HepG2 (cell line): ENCODE data around the gene ANTXR1. TPM values are rescaled to one million over a fixed set of nuclear protein-coding genes. Genes with fewer than 3 reads are reported as not detected.

Experiments used
- ATAC-seq: fragments of 200-7000 bp; cut with Tn5 transposase; 3 replicates; pipeline ENCODE4 v1.9.1; 2020; ENCODE audit warnings: mild to moderate bottlenecking, moderate library complexity
- BruUV-seq: library from RNA; stranded (reverse); fragments of 400-500 nt; replicated peaks from 2 replicates; lab custom pipeline; 2021; lab: Mats Ljungman, UMichigan
- CTCF ChIA-PET: fragments of 300-600 bp; formaldehyde crosslinking; extraction: SDS; loops from one replicate; lab custom pipeline; 2021; ENCODE audit warnings: low total read pairs, inconsistent platforms, low intra/inter-chr PET ratio; lab: Yijun Ruan, JAX
- POLR2A ChIA-PET: fragments of 350-600 bp; sonication (Branson Sonifier 250); formaldehyde crosslinking; loops from one replicate; lab custom pipeline; 2020; ENCODE audit warnings: antibody characterized with exemption, inconsistent platforms; lab: Yijun Ruan, JAX
- DNase-seq: peaks from one replicate; pipeline ENCODE4 v3.0.0-alpha.2; 2015; ENCODE audit warnings: low spot score
- FAIRE-seq: peaks from 3 replicates; lab custom pipeline; 2011; peaks lifted over from hg19 to GRCh38; lab: Jason Lieb, UNC
- H2AFZ ChIP-seq: one replicate; pipeline ENCODE4 v1.6.1; 2011; ENCODE audit warnings: low read length, inconsistent platforms
- H3K27ac ChIP-seq: fragments of 300-600 bp; 3 replicates; pipeline ENCODE4 v1.8.0; 2011; ENCODE audit warnings: mixed run types, mild to moderate bottlenecking, mixed read lengths, low read length, inconsistent platforms; ENCODE audit not compliant: insufficient read depth; ENCODE audit errors: extremely low read length
- H3K27me3 ChIP-seq, 2 experiments: fragments of 200-600 bp in 1 of 2; 2 replicates in 1 of 2; 3 replicates in 1 of 2; pipeline versions ENCODE4 v1.6.0 to v1.8.0; 2011; ENCODE audit warnings: low read length in 2 of 2, mild to moderate bottlenecking in 2 of 2, moderate library complexity in 2 of 2, inconsistent platforms in 1 of 2; ENCODE audit not compliant: insufficient read depth in 2 of 2, control insufficient read depth in 1 of 2
- H3K36me3 ChIP-seq, 2 experiments: fragments of 200-600 bp in 1 of 2; replicated peaks in 1 of 2; 2 replicates in 1 of 2; 3 replicates in 1 of 2; pipeline versions ENCODE4 v1.5.1 to v1.8.0; 2011; ENCODE audit warnings: low read length in 2 of 2, inconsistent platforms in 1 of 2; ENCODE audit not compliant: insufficient read depth in 2 of 2, control insufficient read depth in 1 of 2
- H3K4me1 ChIP-seq: 2 replicates; pipeline ENCODE4 v1.5.1; 2012; ENCODE audit warnings: low read length, inconsistent platforms; ENCODE audit not compliant: insufficient read depth
- H3K4me2 ChIP-seq: 2 replicates; pipeline ENCODE4 v1.6.0; 2011; ENCODE audit warnings: low read depth, low read length, inconsistent platforms
- H3K4me3 ChIP-seq, 3 experiments: fragments of 200-600 bp in 1 of 3; sonication (generic), shearing (Covaris generic) in 1 of 3; replicated peaks in 1 of 3; 2 replicates each; pipeline ENCODE4 v1.5.1; 2011 to 2016; ENCODE audit warnings: low read length in 3 of 3, inconsistent platforms in 2 of 3, low read depth in 2 of 3, mild to moderate bottlenecking in 2 of 3, control low read depth in 1 of 3, mixed read lengths in 1 of 3; ENCODE audit not compliant: insufficient read depth in 1 of 3
- H3K79me2 ChIP-seq: one replicate; pipeline ENCODE4 v1.6.1; 2011; ENCODE audit warnings: low read length, inconsistent platforms; ENCODE audit not compliant: insufficient read depth
- H3K9ac ChIP-seq: 2 replicates; pipeline ENCODE4 v1.6.0; 2011; ENCODE audit warnings: mild to moderate bottlenecking, low read depth, low read length, inconsistent platforms; ENCODE audit not compliant: insufficient read depth
- H3K9me3 ChIP-seq: 2 replicates; pipeline ENCODE4 v1.5.1; 2012; ENCODE audit warnings: mild to moderate bottlenecking, low read length
- H4K20me1 ChIP-seq: 2 replicates; pipeline ENCODE4 v1.6.0; 2011; ENCODE audit warnings: inconsistent platforms, mild to moderate bottlenecking, low read length, moderate library complexity; ENCODE audit not compliant: insufficient read depth
- ATAD3A ChIP-seq: sonication (generic); formaldehyde crosslinking; IDR thresholded peaks from 2 replicates; pipeline ENCODE4 v1.4.0; 2020; ENCODE audit warnings: missing genetic modification reagents
- BCL6 ChIP-seq: IDR thresholded peaks from 2 replicates; pipeline ENCODE4 v1.6.1; 2016; ENCODE audit warnings: missing genetic modification reagents, missing compliant biosample characterization
- CBX2 ChIP-seq, 2 experiments: fragments of 200-600 bp in 1 of 2; sonication (generic); formaldehyde crosslinking in 1 of 2; IDR thresholded peaks; 2 replicates each; pipeline versions ENCODE4 v1.7.0 to v1.8.1; 2018 to 2022; ENCODE audit warnings: low read depth in 2 of 2, low read length in 1 of 2, mild to moderate bottlenecking in 1 of 2, missing genetic modification reagents in 1 of 2
- CHD4 ChIP-seq: fragments of 200-600 bp; sonication (generic); IDR thresholded peaks from 2 replicates; pipeline ENCODE4 v1.7.0; 2017; ENCODE audit warnings: mild to moderate bottlenecking, low read length, borderline replicate concordance
- CTCF ChIP-seq: sonication (generic); formaldehyde crosslinking; IDR thresholded peaks from 2 replicates; pipeline ENCODE4 v1.5.0; 2020; ENCODE audit warnings: mild to moderate bottlenecking, missing genetic modification reagents, moderate library complexity
- DMAP1 ChIP-seq: IDR thresholded peaks from 2 replicates; pipeline ENCODE4 v1.6.1; 2016
- EHMT2 ChIP-seq: fragments of 200-600 bp; sonication (generic); IDR thresholded peaks from 2 replicates; pipeline ENCODE4 v1.7.0; 2017; ENCODE audit warnings: antibody characterized with exemption, low read depth, low read length, borderline replicate concordance
- GPN1 ChIP-seq: sonication (generic); formaldehyde crosslinking; IDR thresholded peaks from 2 replicates; pipeline ENCODE4 v1.5.1; 2020; ENCODE audit warnings: missing genetic modification reagents, borderline replicate concordance
- HNRNPL ChIP-seq: fragments of 200-400 bp; formaldehyde crosslinking; IDR thresholded peaks from 2 replicates; pipeline ENCODE4 v1.6.1; 2017; ENCODE audit warnings: mild to moderate bottlenecking, low read depth, low read length
- MEIS1 ChIP-seq: sonication (generic); formaldehyde crosslinking; IDR thresholded peaks from 2 replicates; pipeline ENCODE4 v1.9.0; 2021; ENCODE audit warnings: mild to moderate bottlenecking, missing genetic modification reagents, moderate library complexity, borderline replicate concordance
- NBN ChIP-seq: fragments of 450-650 bp; conservative IDR thresholded peaks from 2 replicates; pipeline ENCODE4 v1.6.1; 2017
- NONO ChIP-seq, 2 experiments: fragments of 450-650 bp in 1 of 2; sonication (generic) in 1 of 2; formaldehyde crosslinking in 1 of 2; IDR thresholded peaks in 1 of 2; conservative IDR thresholded peaks in 1 of 2; 2 replicates each; pipeline versions ENCODE4 v1.6.1 to v1.8.0; 2017 to 2022; ENCODE audit warnings: mild to moderate bottlenecking in 1 of 2, missing genetic modification reagents in 1 of 2, moderate library complexity in 1 of 2
- PRPF4 ChIP-seq: fragments of 200-400 bp; formaldehyde crosslinking; IDR thresholded peaks from 2 replicates; pipeline ENCODE4 v1.6.1; 2016; ENCODE audit warnings: low read length, low read depth; ENCODE audit not compliant: poor library complexity, severe bottlenecking
- RNF2 ChIP-seq: fragments of 450-650 bp; conservative IDR thresholded peaks from 2 replicates; pipeline ENCODE4 v1.6.1; 2016; ENCODE audit warnings: low read depth
- TAF15 ChIP-seq: fragments of 200-400 bp; formaldehyde crosslinking; IDR thresholded peaks from one replicate; pipeline ENCODE4 v1.6.1; 2018; ENCODE audit warnings: mild to moderate bottlenecking, low read depth, low read length; ENCODE audit not compliant: poor library complexity, severe bottlenecking
- U2AF1 ChIP-seq: fragments of 200-400 bp; formaldehyde crosslinking; optimal IDR thresholded peaks from 2 replicates; pipeline ENCODE3; 2017; ENCODE audit warnings: mild to moderate bottlenecking, low read depth, low read length
- ZNF143 ChIP-seq: sonication (generic); formaldehyde crosslinking; IDR thresholded peaks from 2 replicates; pipeline ENCODE4 v1.4.0; 2020; ENCODE audit warnings: missing genetic modification reagents
- ZNF431 ChIP-seq: sonication (generic); formaldehyde crosslinking; IDR thresholded peaks from 2 replicates; pipeline ENCODE4 v1.9.0; 2022; ENCODE audit warnings: missing genetic modification reagents, low read depth, mild to moderate bottlenecking, borderline replicate concordance
- ZNF550 ChIP-seq: sonication (generic); formaldehyde crosslinking; IDR thresholded peaks from 2 replicates; pipeline ENCODE4 v1.4.0; 2020; ENCODE audit warnings: mild to moderate bottlenecking, missing genetic modification reagents, borderline replicate concordance
- ZNF564 ChIP-seq: sonication (generic); formaldehyde crosslinking; IDR thresholded peaks from 2 replicates; pipeline ENCODE4 v1.8.1; 2023; ENCODE audit warnings: mild to moderate bottlenecking, missing genetic modification reagents
- ZNF607 ChIP-seq: sonication (generic); formaldehyde crosslinking; IDR thresholded peaks from 2 replicates; pipeline ENCODE4 v1.5.1; 2020; ENCODE audit warnings: missing genetic modification reagents, mild to moderate bottlenecking, borderline replicate concordance
- ZNF614 ChIP-seq: IDR thresholded peaks from 2 replicates; pipeline ENCODE4 v1.6.1; 2018; ENCODE audit warnings: missing biosample characterization, missing genetic modification reagents, inconsistent platforms, borderline replicate concordance
- ZNF709 ChIP-seq: sonication (generic); formaldehyde crosslinking; IDR thresholded peaks from 2 replicates; pipeline ENCODE4 v1.5.0; 2020; ENCODE audit warnings: mild to moderate bottlenecking, missing genetic modification reagents
- WGBS: methylation state at CpG from one replicate; pipeline ENCODE4 v1.1.6; 2017; ENCODE audit warnings: low lambda C conversion rate; 5-methylcytosine and 5-hydroxymethylcytosine counted together
- in situ Hi-C: cut with HindIII; loops from 2 replicates; pipeline ENCODE4 v1.10.0; 2017; ENCODE audit warnings: low pct_unique_long_range_greater_than_20kb; ENCODE audit not compliant: extremely low pct_ligation_motif_present
- intact Hi-C: fragments of 100-400 bp; cut with micrococcal nuclease; formaldehyde crosslinking; loops from one replicate; pipeline ENCODE4 v1.10.0; 2022; ENCODE audit not compliant: unreplicated experiment
- polyA plus RNA-seq, 8 experiments: library from polyadenylated mRNA; depleted of rRNA in 3 of 8; stranded (reverse) in 7 of 8; unstranded in 1 of 8; fragments of >200 nt; fragmentation: Illumina TruSeq in 4 of 8; extraction: Trizol in 4 of 8; gene quantifications; 2 replicates each; pipeline versions ENCODE4 v1.2.1 to v1.2.3, GENCODE V29; 2011 to 2016; ENCODE audit warnings: low read depth in 4 of 8, missing spikeins in 1 of 8, mixed read lengths in 1 of 8; ENCODE audit not compliant: insufficient read depth in 1 of 8
- total RNA-seq, 5 experiments: library from RNA; depleted of rRNA; stranded (reverse); fragments of >200 nt; fragmentation: Illumina TruSeq; extraction: Trizol; gene quantifications; 2 replicates each; pipeline ENCODE4 v1.2.3, GENCODE V29; 2016; ENCODE audit warnings: low read depth in 1 of 5
- TF ChIP-seq, protein P1 (sequence below): IDR thresholded peaks from 2 replicates; pipeline ENCODE4 v1.6.1; 2016; ENCODE audit warnings: low read depth

ANTXR1 gene
- total and polyA plus RNA-seq, 2 of the 13 experiments (the other 11 are each of a cell fraction or from before 2014, with no cell fraction given), result 4.5 to 12.7 TPM

GRCh38 chr2:69026026-69026425, 13.0 kb downstream of the ANTXR1 start:
- no peak overlapping the region for H3K27ac ChIP-seq
- ATAC-seq (peak; percentile 91), FAIRE-seq (peak; percentile 55), DNase-seq (peak; percentile 78)
- no peak overlapping the region for H3K4me2 ChIP-seq
- no peaks in the 10 kb centered on the region for H3K9me3 ChIP-seq
- no peaks in the 10 kb centered on the region for H3K36me3 ChIP-seq
- H3K4me3 ChIP-seq, result no peak overlapping the region
- H3K79me2 ChIP-seq, result no peaks in the 10 kb centered on the region
- no peaks in the 10 kb centered on the region for H3K27me3 ChIP-seq
- BruUV-seq, result no TSS peak
- in situ Hi-C loops, result no loop called here
- ChIA-PET POLR2A (no interaction called here), CTCF (interaction anchor here (1.5 to 3.8 kb wide), 2 partner anchors 278 to 281 kb away, joined by 4 to 37 read pairs; no protein-coding TSS in a partner anchor)
- H3K9ac ChIP-seq, result no peak overlapping the region
- no peaks in the 10 kb centered on the region for H4K20me1 ChIP-seq
- peaks cover 24% of the 10 kb centered on the region for H3K4me1 ChIP-seq
- no peak overlapping the region for H2AFZ ChIP-seq
- 61% methylated on average over 4 of the region's 4 CpGs for WGBS
- intact Hi-C loops, result loop anchor here (1.0 to 10.0 kb wide), 3 partner anchors 182 to 689 kb away; no protein-coding TSS in a partner anchor
- TF ChIP-seq U2AF1, result no peak
- no peak for TF ChIP-seq MEIS1
- TF ChIP-seq CTCF (CRISPR knock-in tag), result peak; percentile 92
- TF ChIP-seq ZNF431, result no peak
- no peak for TF ChIP-seq PRPF4
- no peak for TF ChIP-seq RNF2
- TF ChIP-seq HNRNPL, result no peak
- TF ChIP-seq, protein P1, sequence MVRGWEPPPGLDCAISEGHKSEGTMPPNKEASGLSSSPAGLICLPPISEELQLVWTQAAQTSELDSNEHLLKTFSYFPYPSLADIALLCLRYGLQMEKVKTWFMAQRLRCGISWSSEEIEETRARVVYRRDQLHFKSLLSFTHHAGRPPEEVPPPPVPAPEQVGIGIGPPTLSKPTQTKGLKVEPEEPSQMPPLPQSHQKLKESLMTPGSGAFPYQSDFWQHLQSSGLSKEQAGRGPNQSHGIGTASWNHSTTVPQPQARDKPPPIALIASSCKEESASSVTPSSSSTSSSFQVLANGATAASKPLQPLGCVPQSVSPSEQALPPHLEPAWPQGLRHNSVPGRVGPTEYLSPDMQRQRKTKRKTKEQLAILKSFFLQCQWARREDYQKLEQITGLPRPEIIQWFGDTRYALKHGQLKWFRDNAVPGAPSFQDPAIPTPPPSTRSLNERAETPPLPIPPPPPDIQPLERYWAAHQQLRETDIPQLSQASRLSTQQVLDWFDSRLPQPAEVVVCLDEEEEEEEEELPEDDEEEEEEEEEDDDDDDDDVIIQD, result 0 out of 2 replicates have a peak, but pooled peaks have one; percentile 42
- TF ChIP-seq CBX2 (IDR thresholded peaks at IDR 0.05; ENCODE audit: low read depth, low read length), result no peak
- TF ChIP-seq CBX2 (CRISPR knock-in tag; IDR thresholded peaks at IDR 0.05; ENCODE audit: low read depth), result no peak
- no peak for TF ChIP-seq DMAP1
- no peak for TF ChIP-seq TAF15
- no peak for TF ChIP-seq ZNF709 (CRISPR knock-in tag)
- no peak for TF ChIP-seq ZNF607 (CRISPR knock-in tag)
- no peak for TF ChIP-seq GPN1 (CRISPR knock-in tag)
- TF ChIP-seq ZNF143 (CRISPR knock-in tag), result no peak
- no peak for TF ChIP-seq NBN
- TF ChIP-seq EHMT2, result peak; percentile 55; the same call in 1 of the 2 replicates
- no peak for TF ChIP-seq ZNF550 (CRISPR knock-in tag)
- TF ChIP-seq ZNF564 (CRISPR knock-in tag), result no peak
- peak; percentile 47 for TF ChIP-seq BCL6
- TF ChIP-seq ATAD3A (CRISPR knock-in tag), result no peak
- no peak for TF ChIP-seq NONO (IDR thresholded peaks at IDR 0.05)
- TF ChIP-seq NONO (CRISPR knock-in tag; conservative IDR thresholded peaks at IDR 0.05), result no peak
- 0 out of 2 replicates have a peak, but pooled peaks have one; percentile 46 for TF ChIP-seq ZNF614
- 0 out of 2 replicates have a peak, but pooled peaks have one; percentile 34 for TF ChIP-seq CHD4
